Measurements from ENCODE around the gene CDH13.

CDH13 gene

GRCh38 chr16:83676086-83676485 lies 1049.3 kb downstream of the CDH13 start:
- Histone ChIP-seq H3K9me3 (ENCODE audit: control insufficient read depth, insufficient read depth, low read length) (no peaks in the 10 kb centered on the region; the same call in 1 of the 2 replicates), H3K4me3 (ENCODE audit: low read length) (no peak overlapping the region), H3K4me1 (ENCODE audit: control insufficient read depth, insufficient read depth, low read length) (no peaks in the 10 kb centered on the region), H3K27me3 (ENCODE audit: control insufficient read depth, insufficient read depth, low read length) (no peaks in the 10 kb centered on the region), H3K36me3 (ENCODE audit: control insufficient read depth, insufficient read depth, low read length) (no peaks in the 10 kb centered on the region), H3K27ac (ENCODE audit: low read length) (no peak overlapping the region)
- DNase-seq (ENCODE audit: low read depth, low spot score) = no peak
- WGBS (ENCODE audit: insufficient coverage, insufficient read length) = no CpG with 5 or more reads among the region's 6 CpGs

- Histone ChIP-seq H3K4me1 (ENCODE audit: control insufficient read depth, insufficient read depth, low read length) (no peaks in the 10 kb centered on the region), H3K9me3 (ENCODE audit: control insufficient read depth, insufficient read depth, low read length) (no peaks in the 10 kb centered on the region), H3K27me3 (ENCODE audit: control insufficient read depth, insufficient read depth, low read length) (no peaks in the 10 kb centered on the region), H3K4me3 (ENCODE audit: low read length) (no peak overlapping the region), H3K27ac (ENCODE audit: low read length) (no peak overlapping the region), H3K36me3 (ENCODE audit: control insufficient read depth, insufficient read depth, low read length) (no peaks in the 10 kb centered on the region)
- no peak for DNase-seq (ENCODE audit: low read depth, low spot score)
- WGBS (ENCODE audit: insufficient coverage, insufficient read length) = no CpG with 5 or more reads among the region's 4 CpGs
Observed at GRCh38 chr16:83680980-83681379, 1054.2 kb downstream of the CDH13 start.

GRCh38 chr16:83681381-83681956 lies 1054.7 kb downstream of the CDH13 start:
- H3K9me3 ChIP-seq (ENCODE audit: control insufficient read depth, insufficient read depth, low read length) = no peaks in the 10 kb centered on the region
- no peak overlapping the region for H3K4me3 ChIP-seq (ENCODE audit: low read length)
- WGBS (ENCODE audit: insufficient coverage, insufficient read length) = no CpG with 5 or more reads among the region's 9 CpGs
- DNase-seq (ENCODE audit: low read depth, low spot score) = no peak
- H3K27ac ChIP-seq (ENCODE audit: low read length) = no peak overlapping the region
- H3K36me3 ChIP-seq (ENCODE audit: control insufficient read depth, insufficient read depth, low read length) = no peaks in the 10 kb centered on the region
- H3K4me1 ChIP-seq (ENCODE audit: control insufficient read depth, insufficient read depth, low read length) = no peaks in the 10 kb centered on the region
- no peaks in the 10 kb centered on the region for H3K27me3 ChIP-seq (ENCODE audit: control insufficient read depth, insufficient read depth, low read length)

GRCh38 chr16:83682116-83682867 lies 1055.5 kb downstream of the CDH13 start:
- Histone ChIP-seq H3K4me1 (ENCODE audit: control insufficient read depth, insufficient read depth, low read length) (no peaks in the 10 kb centered on the region), H3K27ac (ENCODE audit: low read length) (no peak overlapping the region), H3K27me3 (ENCODE audit: control insufficient read depth, insufficient read depth, low read length) (no peaks in the 10 kb centered on the region), H3K36me3 (ENCODE audit: control insufficient read depth, insufficient read depth, low read length) (no peaks in the 10 kb centered on the region), H3K9me3 (ENCODE audit: control insufficient read depth, insufficient read depth, low read length) (no peaks in the 10 kb centered on the region), H3K4me3 (ENCODE audit: low read length) (no peak overlapping the region)
- no CpG with 5 or more reads among the region's 13 CpGs for WGBS (ENCODE audit: insufficient coverage, insufficient read length)
- DNase-seq (ENCODE audit: low read depth, low spot score) = no peak

- Histone ChIP-seq H3K4me3 (ENCODE audit: low read length) (no peak overlapping the region), H3K36me3 (ENCODE audit: control insufficient read depth, insufficient read depth, low read length) (no peaks in the 10 kb centered on the region), H3K4me1 (ENCODE audit: control insufficient read depth, insufficient read depth, low read length) (no peaks in the 10 kb centered on the region), H3K9me3 (ENCODE audit: control insufficient read depth, insufficient read depth, low read length) (no peaks in the 10 kb centered on the region), H3K27ac (ENCODE audit: low read length) (no peak overlapping the region), H3K27me3 (ENCODE audit: control insufficient read depth, insufficient read depth, low read length) (no peaks in the 10 kb centered on the region)
- DNase-seq (ENCODE audit: low read depth, low spot score) = no peak
- WGBS (ENCODE audit: insufficient coverage, insufficient read length) = no CpG with 5 or more reads among the region's 7 CpGs
Observed at GRCh38 chr16:83682868-83683235, 1056.1 kb downstream of the CDH13 start.

- no peaks in the 10 kb centered on the region for H3K36me3 ChIP-seq (ENCODE audit: control insufficient read depth, insufficient read depth, low read length)
- no CpG with 5 or more reads among the region's 8 CpGs for WGBS (ENCODE audit: insufficient coverage, insufficient read length)
- H3K4me3 ChIP-seq (ENCODE audit: low read length) = no peak overlapping the region
- no peaks in the 10 kb centered on the region for H3K9me3 ChIP-seq (ENCODE audit: control insufficient read depth, insufficient read depth, low read length)
- no peak for DNase-seq (ENCODE audit: low read depth, low spot score)
- no peaks in the 10 kb centered on the region for H3K27me3 ChIP-seq (ENCODE audit: control insufficient read depth, insufficient read depth, low read length)
- no peaks in the 10 kb centered on the region for H3K4me1 ChIP-seq (ENCODE audit: control insufficient read depth, insufficient read depth, low read length)
- no peak overlapping the region for H3K27ac ChIP-seq (ENCODE audit: low read length)
Observed at GRCh38 chr16:83685615-83686165, 1058.9 kb downstream of the CDH13 start.

- no peak for DNase-seq (ENCODE audit: low read depth, low spot score)
- Histone ChIP-seq H3K9me3 (ENCODE audit: control insufficient read depth, insufficient read depth, low read length) (no peaks in the 10 kb centered on the region), H3K4me1 (ENCODE audit: control insufficient read depth, insufficient read depth, low read length) (no peaks in the 10 kb centered on the region), H3K4me3 (ENCODE audit: low read length) (no peak overlapping the region), H3K27ac (ENCODE audit: low read length) (no peak overlapping the region), H3K36me3 (ENCODE audit: control insufficient read depth, insufficient read depth, low read length) (no peaks in the 10 kb centered on the region), H3K27me3 (ENCODE audit: control insufficient read depth, insufficient read depth, low read length) (no peaks in the 10 kb centered on the region)
- WGBS (ENCODE audit: insufficient coverage, insufficient read length) = no CpG with 5 or more reads among the region's 3 CpGs
Observed at GRCh38 chr16:83686726-83687125, 1060.0 kb downstream of the CDH13 start.

- no peaks in the 10 kb centered on the region for H3K4me1 ChIP-seq (ENCODE audit: control insufficient read depth, insufficient read depth, low read length)
- WGBS (ENCODE audit: insufficient coverage, insufficient read length) = no CpG with 5 or more reads among the region's 5 CpGs
- no peak overlapping the region for H3K4me3 ChIP-seq (ENCODE audit: low read length)
- H3K27ac ChIP-seq (ENCODE audit: low read length) = no peak overlapping the region
- no peak for DNase-seq (ENCODE audit: low read depth, low spot score)
- no peaks in the 10 kb centered on the region for H3K27me3 ChIP-seq (ENCODE audit: control insufficient read depth, insufficient read depth, low read length)
- no peaks in the 10 kb centered on the region for H3K36me3 ChIP-seq (ENCODE audit: control insufficient read depth, insufficient read depth, low read length)
- H3K9me3 ChIP-seq (ENCODE audit: control insufficient read depth, insufficient read depth, low read length) = no peaks in the 10 kb centered on the region
Observed at GRCh38 chr16:83689385-83689831, 1062.6 kb downstream of the CDH13 start.

GRCh38 chr16:83692224-83692623 lies 1065.5 kb downstream of the CDH13 start:
- no peak for DNase-seq (ENCODE audit: low read depth, low spot score)
- H3K27me3 ChIP-seq (ENCODE audit: control insufficient read depth, insufficient read depth, low read length) = no peaks in the 10 kb centered on the region
- H3K4me1 ChIP-seq (ENCODE audit: control insufficient read depth, insufficient read depth, low read length) = no peaks in the 10 kb centered on the region

GRCh38 chr16:83698964-83699363 lies 1072.2 kb downstream of the CDH13 start:
- WGBS (ENCODE audit: insufficient coverage, insufficient read length) = no CpG with 5 or more reads among the region's 4 CpGs
- H3K9me3 ChIP-seq (ENCODE audit: control insufficient read depth, insufficient read depth, low read length) = no peaks in the 10 kb centered on the region
- H3K4me1 ChIP-seq (ENCODE audit: control insufficient read depth, insufficient read depth, low read length) = no peaks in the 10 kb centered on the region

More at GRCh38 chr16:83692224-83692623, 1065.5 kb downstream of the CDH13 start:
- H3K36me3 ChIP-seq (ENCODE audit: control insufficient read depth, insufficient read depth, low read length) = no peaks in the 10 kb centered on the region
- no peak overlapping the region for H3K27ac ChIP-seq (ENCODE audit: low read length)
- H3K9me3 ChIP-seq (ENCODE audit: control insufficient read depth, insufficient read depth, low read length) = no peaks in the 10 kb centered on the region
- WGBS (ENCODE audit: insufficient coverage, insufficient read length) = no CpG with 5 or more reads among the region's 5 CpGs
- no peak overlapping the region for H3K4me3 ChIP-seq (ENCODE audit: low read length)

More at GRCh38 chr16:83698964-83699363, 1072.2 kb downstream of the CDH13 start:
- no peaks in the 10 kb centered on the region for H3K36me3 ChIP-seq (ENCODE audit: control insufficient read depth, insufficient read depth, low read length)
- H3K27me3 ChIP-seq (ENCODE audit: control insufficient read depth, insufficient read depth, low read length) = no peaks in the 10 kb centered on the region
- no peak for DNase-seq (ENCODE audit: low read depth, low spot score)
- no peak overlapping the region for H3K27ac ChIP-seq (ENCODE audit: low read length)
- no peak overlapping the region for H3K4me3 ChIP-seq (ENCODE audit: low read length)
